ENCODE measurements around the gene HDAC4. TPM values are rescaled to one million over a fixed set of nuclear protein-coding genes. Genes with fewer than 3 reads are reported as not detected.
A peak's percentile ranks its signal among the peaks of the same experiment; 100 is the strongest.

Gene HDAC4
- total and polyA plus RNA-seq, 2 of the 4 experiments (the other 2 are of a cell fraction) = 4.1 to 7.2 TPM

GRCh38 chr2:239222312-239222660 lies 178.5 kb downstream of the HDAC4 start:
- no peaks in the 10 kb centered on the region for H3K27me3 ChIP-seq (ENCODE audit: control insufficient read depth, insufficient read depth, low read length)
- CTCF ChIA-PET = no interaction called here
- peaks cover 36 to 61% of the 10 kb centered on the region in 2 experiments for H3K79me1 ChIP-seq (ENCODE audit: low read depth in 1 of 2, low read length in 2 of 2)
- no peaks in the 10 kb centered on the region for H3K36me3 ChIP-seq (ENCODE audit: control insufficient read depth, insufficient read depth, low read length)
- H2BK120ac ChIP-seq (ENCODE audit: low read depth, low read length) = peak overlapping the region; percentile 52; the same call in 1 of the 2 replicates
- H3K56ac ChIP-seq (ENCODE audit: extremely low read depth, insufficient read depth, low read length) = no peak overlapping the region
- H3K4me2 ChIP-seq (ENCODE audit: low read depth, low read length) = peak overlapping the region; percentile 98
- H4K91ac ChIP-seq (ENCODE audit: insufficient read depth, low read depth, low read length) = no peak overlapping the region
- intact Hi-C loops (cut with micrococcal nuclease) = loop anchor here (2.0 to 10.0 kb wide), 2 partner anchors 53 to 173 kb away; no protein-coding TSS in a partner anchor
- peaks cover 19% of the 10 kb centered on the region for H3K9me1 ChIP-seq (ENCODE audit: insufficient read depth, low read length)
- no peak overlapping the region for H2AK5ac ChIP-seq (ENCODE audit: low read depth, low read length)
- no peak overlapping the region; the same call in 1 of the 2 replicates for H3K18ac ChIP-seq (ENCODE audit: low read depth, low read length)
- no peak overlapping the region; the same call in 1 of the 2 replicates for H3K4ac ChIP-seq (ENCODE audit: low read depth, low read length)
- H3K14ac ChIP-seq (replicated peaks; ENCODE audit: low read depth, low read length) = peak overlapping the region; percentile 71; the same call in 1 of the 2 replicates
- POLR2A ChIA-PET (ENCODE audit: unreplicated experiment) = no interaction called here
- H2AFZ ChIP-seq (replicated peaks; ENCODE audit: low read length, poor library complexity) = no peak overlapping the region
- peaks cover 46% of the 10 kb centered on the region for H3K4me1 ChIP-seq (ENCODE audit: control insufficient read depth, insufficient read depth, low read length)
- no peak overlapping the region for H3K23ac ChIP-seq (ENCODE audit: low read depth, low read length)
- no peak overlapping the region for H4K5ac ChIP-seq (ENCODE audit: low read depth, low read length)
- H3K27ac ChIP-seq (ENCODE audit: insufficient read depth, low read length) = peak overlapping the region; percentile 97; the same call in 1 of the 2 replicates
- no peak for TF ChIP-seq MAFK (IDR thresholded peaks at IDR 0.05; ENCODE audit: low read depth, low read length)
- peak; percentile 44 for TF ChIP-seq CEBPB (IDR thresholded peaks at IDR 0.05; ENCODE audit: low read depth, low read length)
- TF ChIP-seq SMC3 (IDR thresholded peaks at IDR 0.05; ENCODE audit: low read depth, low read length) = no peak
- no peak for ATAC-seq (ENCODE audit: low read depth)
- dilution Hi-C loops (cut with HindIII; ENCODE audit: low sequenced_read_pairs, unreplicated experiment) = no loop called here
- H2BK15ac ChIP-seq (ENCODE audit: low read depth, low read length) = no peak overlapping the region
- no peaks in the 10 kb centered on the region for H3K9me3 ChIP-seq (ENCODE audit: control insufficient read depth, insufficient read depth, low read length)
- no peak overlapping the region for H3K4me3 ChIP-seq (ENCODE audit: insufficient read depth, low read depth, low read length)
- peak overlapping the region in 1 of 2 experiments; percentile 60; a peak in 2 of 4 replicates for H4K8ac ChIP-seq (ENCODE audit: low read depth in 2 of 2, low read length in 2 of 2)
- peak; percentile 47 for DNase-seq
- no peak overlapping the region for H2BK20ac ChIP-seq (ENCODE audit: low read depth, low read length)
- H4K20me1 ChIP-seq (ENCODE audit: insufficient read depth, low read length) = peaks cover 8% of the 10 kb centered on the region
- peak overlapping the region; percentile 80 for H2BK5ac ChIP-seq (ENCODE audit: low read depth, low read length, poor library complexity, severe bottlenecking)
- peak overlapping the region; percentile 68; the same call in 1 of the 2 replicates for H3K9ac ChIP-seq (ENCODE audit: low read depth, low read length)
- in situ Hi-C loops (cut with MboI; ENCODE audit: low sequenced_read_pairs) = no loop called here
- H2AK9ac ChIP-seq (replicated peaks; ENCODE audit: low read depth, low read length, poor library complexity) = no peak overlapping the region
- WGBS, 2 experiments (ENCODE audit: extremely low coverage in 2 of 2, insufficient read length in 1 of 2) = 67% methylated on average over 1 of the region's 2 CpGs; no CpG with 5 or more reads in 1 of the 2 experiments
- no TSS peak for BruUV-seq (replicated peaks)

Data from IMR-90 (cell line).